GM12873 (cell line): ENCODE results near the gene GREB1L.

Experiments
- CTCF ChIP-seq: IDR thresholded peaks from 2 replicates; pipeline ENCODE4 v1.5.1; 2012; ENCODE audit warnings: low read depth, mild to moderate bottlenecking, moderate library complexity, low read length, control low read depth; ENCODE audit not compliant: insufficient read depth; ENCODE audit errors: missing control alignments

Gene GREB1L

GRCh38 chr18:21342372-21342771, 100.3 kb downstream of the GREB1L start:
- no peak for TF ChIP-seq CTCF

GRCh38 chr18:21344860-21345259, 102.8 kb downstream of the GREB1L start:
- no peak for TF ChIP-seq CTCF

- no peak for TF ChIP-seq CTCF
These were observed 103.8 kb downstream of the GREB1L start for GRCh38 chr18:21345840-21346239.

GRCh38 chr18:21359746-21360145, 117.7 kb downstream of the GREB1L start:
- TF ChIP-seq CTCF = no peak

- TF ChIP-seq CTCF = no peak
These were observed 119.4 kb downstream of the GREB1L start for GRCh38 chr18:21361307-21361880.

GRCh38 chr18:21362831-21363230, 120.8 kb downstream of the GREB1L start:
- no peak for TF ChIP-seq CTCF

GRCh38 chr18:21363348-21363747, 121.3 kb downstream of the GREB1L start:
- TF ChIP-seq CTCF = no peak
